Testis (tissue), 3 donors: Measurements from ENCODE around the gene ADAMTSL1. TPM values are rescaled to one million over a fixed set of nuclear protein-coding genes. Genes with fewer than 3 reads are reported as not detected.
A peak's percentile ranks its signal among the peaks of the same experiment; 100 is the strongest.

ENCODE experiments used
- DNase-seq: peaks from one replicate; pipeline ENCODE4 v3.0.0-alpha.2; 2019
- H3K27ac ChIP-seq, 2 donors: fragments of 200-600 bp; sonication (generic); one replicate each; pipeline ENCODE4 v1.5.1; 2019
- H3K27me3 ChIP-seq: fragments of 200-600 bp; sonication (generic); one replicate; pipeline ENCODE4 v1.5.1; 2019
- H3K36me3 ChIP-seq: fragments of 200-600 bp; sonication (generic); one replicate; pipeline ENCODE4 v1.5.1; 2017; ENCODE audit warnings: low read depth; ENCODE audit errors: missing control alignments
- H3K4me1 ChIP-seq: fragments of 200-600 bp; sonication (generic); one replicate; pipeline ENCODE4 v1.5.1; 2019
- H3K4me3 ChIP-seq, 2 donors: fragments of 200-600 bp; sonication (generic); one replicate each; pipeline ENCODE4 v1.5.1; 2017 to 2019
- H3K9me3 ChIP-seq: fragments of 200-600 bp; sonication (generic); one replicate; pipeline ENCODE4 v1.5.1; 2017
- CTCF ChIP-seq, 3 experiments: fragments of 450-650 bp in 2 of 3; fragments of 200-600 bp in 1 of 3; sonication (generic) in 1 of 3; IDR thresholded peaks; one replicate each; pipeline ENCODE4 v1.5.1; 2016 to 2019; ENCODE audit warnings: antibody characterized with exemption in 3 of 3, mild to moderate bottlenecking in 2 of 3, moderate library complexity in 1 of 3
- POLR2A ChIP-seq: fragments of 450-650 bp; IDR thresholded peaks from one replicate; pipeline ENCODE4 v1.6.1; 2017; ENCODE audit warnings: antibody characterized with exemption, mild to moderate bottlenecking, moderate library complexity
- WGBS, 2 donors: methylation state at CpG; one replicate each; pipeline ENCODE4 v1.1.5; 2018; 5-methylcytosine and 5-hydroxymethylcytosine counted together
- intact Hi-C: fragments of 100-400 bp; cut with DNase I; formaldehyde crosslinking; loops from one replicate; pipeline ENCODE4 v1.15.1; 2023; ENCODE audit warnings: low total_unique reads
- polyA plus RNA-seq: library from polyadenylated mRNA; stranded (reverse); fragments of 350-450 nt; fragmentation: Illumina TruSeq; extraction: RNeasy Lipid Tissue Mini Kit (QIAGEN cat#74804); gene quantifications from one replicate; pipeline ENCODE4 v1.2.3, GENCODE V29; 2014; ENCODE audit warnings: low read depth, low replicate concordance; ENCODE audit not compliant: insufficient read depth
- total RNA-seq, 2 donors: library from RNA; depleted of rRNA; stranded (reverse); fragments of >200 nt; gene quantifications; one replicate each; pipeline ENCODE4 v1.2.3, GENCODE V29; 2016

ADAMTSL1 gene
- total and polyA plus RNA-seq, 3 donors from 2014 or later = 4.7 to 12.3 (median 6.7) TPM

- 84 to 90% methylated on average over 1 of the region's 1 CpG for WGBS, 2 donors
- no peaks in the 10 kb centered on the region for H3K27me3 ChIP-seq
- peaks cover 3% of the 10 kb centered on the region for H3K4me1 ChIP-seq
- no peak overlapping the region for H3K27ac ChIP-seq
- intact Hi-C loops = no loop called here
- DNase-seq = no peak
- no peaks in the 10 kb centered on the region for H3K9me3 ChIP-seq
- no peaks in the 10 kb centered on the region for H3K36me3 ChIP-seq
- no peak overlapping the region for H3K4me3 ChIP-seq
- TF ChIP-seq CTCF (IDR thresholded peaks at IDR 0.05) (no peak), POLR2A (no peak)
Measured at GRCh38 chr9:18598969-18599368, 125.0 kb downstream of the ADAMTSL1 start.

DNA sequence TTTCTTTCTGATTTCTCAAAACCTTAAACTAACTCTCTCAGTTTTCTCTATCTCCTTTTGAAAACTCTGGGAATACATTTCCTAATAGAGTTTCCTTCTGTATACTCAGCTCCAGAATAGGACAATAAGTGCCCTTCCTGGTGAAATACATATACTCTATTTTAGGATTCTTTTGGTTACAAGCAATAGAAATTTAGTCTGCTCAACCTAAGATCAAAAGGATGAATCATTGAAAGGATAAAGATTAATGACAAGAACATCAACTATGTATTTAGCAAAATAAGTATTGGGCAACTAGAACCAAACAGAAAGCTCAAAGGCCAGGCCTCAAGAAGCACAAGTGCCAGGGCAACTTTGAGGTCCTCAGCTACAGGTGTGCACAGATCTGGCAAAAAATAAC, 127.1 kb downstream of the ADAMTSL1 start:
- TF ChIP-seq CTCF (IDR thresholded peaks at IDR 0.05) = no peak
- intact Hi-C loops = no loop called here
- H3K27ac ChIP-seq = no peak overlapping the region
- H3K4me3 ChIP-seq = no peak overlapping the region
- H3K27me3 ChIP-seq = no peaks in the 10 kb centered on the region
- no peaks in the 10 kb centered on the region for H3K9me3 ChIP-seq
- peaks cover 10% of the 10 kb centered on the region for H3K4me1 ChIP-seq
- DNase-seq = no peak
- H3K36me3 ChIP-seq = no peaks in the 10 kb centered on the region

DNA sequence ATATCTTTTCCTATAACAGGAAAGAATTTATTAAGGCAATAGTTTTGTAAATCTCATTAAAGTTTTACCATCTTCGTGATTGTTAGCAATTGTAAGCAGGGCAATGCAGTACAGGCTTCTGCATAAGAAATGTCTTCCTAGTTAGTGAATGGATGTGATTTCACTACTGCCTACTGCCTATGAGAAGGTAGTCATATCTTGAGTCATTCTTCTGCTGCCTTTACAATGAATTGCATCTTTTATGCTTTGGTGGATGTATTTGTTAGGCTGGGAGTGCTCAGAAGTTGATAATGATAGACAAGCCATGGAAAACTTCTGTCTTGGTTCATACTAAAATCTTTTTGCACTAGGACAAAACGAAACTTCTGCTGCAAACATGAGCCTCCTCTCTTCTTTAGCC, 128.0 kb downstream of the ADAMTSL1 start:
- Histone ChIP-seq H3K4me3 (no peak overlapping the region), H3K9me3 (no peaks in the 10 kb centered on the region), H3K36me3 (no peaks in the 10 kb centered on the region), H3K4me1 (peaks cover 18% of the 10 kb centered on the region), H3K27me3 (no peaks in the 10 kb centered on the region), H3K27ac (no peak overlapping the region)
- DNase-seq = no peak
- intact Hi-C loops = no loop called here
- 66 to 86% methylated on average over 2 of the region's 2 CpGs for WGBS, 2 donors
- TF ChIP-seq POLR2A (no peak), CTCF (IDR thresholded peaks at IDR 0.05) (no peak)

- no peaks in the 10 kb centered on the region for H3K27me3 ChIP-seq
- no peaks in the 10 kb centered on the region for H3K9me3 ChIP-seq
- DNase-seq = no peak
- 83 to 88% methylated on average over 8 of the region's 8 CpGs for WGBS, 2 donors
- H3K4me1 ChIP-seq = peaks cover 18% of the 10 kb centered on the region
- intact Hi-C loops = no loop called here
- TF ChIP-seq CTCF (IDR thresholded peaks at IDR 0.05) (no peak), POLR2A (no peak)
- no peaks in the 10 kb centered on the region for H3K36me3 ChIP-seq
- no peak overlapping the region for H3K27ac ChIP-seq
- H3K4me3 ChIP-seq = no peak overlapping the region
Measured at GRCh38 chr9:18604767-18605730, 131.1 kb downstream of the ADAMTSL1 start.

- H3K4me1 ChIP-seq = peaks cover 18% of the 10 kb centered on the region
- H3K27me3 ChIP-seq = no peaks in the 10 kb centered on the region
- no peak overlapping the region for H3K4me3 ChIP-seq
- WGBS, 2 donors = 31 to 63% methylated on average over 6 of the region's 6 CpGs
- intact Hi-C loops = no loop called here
- DNase-seq = peak; percentile 48
- TF ChIP-seq POLR2A (no peak), CTCF (IDR thresholded peaks at IDR 0.05) (no peak)
- H3K9me3 ChIP-seq = no peaks in the 10 kb centered on the region
- H3K27ac ChIP-seq = no peak overlapping the region
- no peaks in the 10 kb centered on the region for H3K36me3 ChIP-seq
Measured at GRCh38 chr9:18605766-18606180, 131.8 kb downstream of the ADAMTSL1 start.
